ENCODE results near the gene MPHOSPH9. TPM values are rescaled to one million over a fixed set of nuclear protein-coding genes. Genes with fewer than 3 reads are reported as not detected.
"Not testable (repeated sequence)": the region's sequence is repeated elsewhere in the genome, so short reads cannot be mapped to it uniquely, and the experiment has no call there.

Gene MPHOSPH9
- total RNA-seq, 1 donor from 2014 or later, result 33.9 TPM

- peaks cover 2% of the 10 kb centered on the region for H3K36me3 Mint-ChIP-seq (ENCODE audit: unreplicated experiment)
- no peak overlapping the region for H3K27ac Mint-ChIP-seq (ENCODE audit: unreplicated experiment)
Observed at GRCh38 chr12:123227581-123228258, 5.2 kb downstream of the MPHOSPH9 start.

GRCh38 chr12:123225443-123225842 lies 7.5 kb downstream of the MPHOSPH9 start:
- peaks cover 10% of the 10 kb centered on the region for H3K36me3 Mint-ChIP-seq (ENCODE audit: unreplicated experiment)
- no peaks in the 10 kb centered on the region for H3K27me3 Mint-ChIP-seq (ENCODE audit: unreplicated experiment)
- H3K9me3 Mint-ChIP-seq (ENCODE audit: unreplicated experiment), result no peaks in the 10 kb centered on the region
- TF ChIP-seq CTCF (IDR thresholded peaks at IDR 0.05), result no peak
- H3K4me3 Mint-ChIP-seq (ENCODE audit: unreplicated experiment), result no peak overlapping the region
- peaks cover 5% of the 10 kb centered on the region for H3K4me1 Mint-ChIP-seq (ENCODE audit: unreplicated experiment)
- no peak for DNase-seq (ENCODE audit: extremely low spot score, unreplicated experiment)
- no peak overlapping the region for H3K27ac Mint-ChIP-seq (ENCODE audit: unreplicated experiment)

More at GRCh38 chr12:123227581-123228258, 5.2 kb downstream of the MPHOSPH9 start:
- Mint-ChIP-seq H3K4me1 (ENCODE audit: unreplicated experiment) (peaks cover 13% of the 10 kb centered on the region), H3K4me3 (ENCODE audit: unreplicated experiment) (no peak overlapping the region), H3K9me3 (ENCODE audit: unreplicated experiment) (no peaks in the 10 kb centered on the region), H3K27me3 (ENCODE audit: unreplicated experiment) (no peaks in the 10 kb centered on the region)
- no peak for DNase-seq (ENCODE audit: extremely low spot score, unreplicated experiment)
- TF ChIP-seq CTCF (IDR thresholded peaks at IDR 0.05), result no peak

- Mint-ChIP-seq H3K4me1 (ENCODE audit: unreplicated experiment) (no peaks in the 10 kb centered on the region), H3K36me3 (ENCODE audit: unreplicated experiment) (peaks cover 18% of the 10 kb centered on the region), H3K9me3 (ENCODE audit: unreplicated experiment) (no peaks in the 10 kb centered on the region), H3K27ac (ENCODE audit: unreplicated experiment) (no peak overlapping the region), H3K27me3 (ENCODE audit: unreplicated experiment) (no peaks in the 10 kb centered on the region), H3K4me3 (ENCODE audit: unreplicated experiment) (no peak overlapping the region)
- TF ChIP-seq CTCF (IDR thresholded peaks at IDR 0.05), result no peak
- DNase-seq (ENCODE audit: extremely low spot score, unreplicated experiment), result no peak
Observed at GRCh38 chr12:123223241-123223668, 9.7 kb downstream of the MPHOSPH9 start.

- peaks cover 30% of the 10 kb centered on the region for H3K36me3 Mint-ChIP-seq (ENCODE audit: unreplicated experiment)
- not testable (repeated sequence) for H3K4me1 Mint-ChIP-seq (ENCODE audit: unreplicated experiment); DNase-seq (ENCODE audit: extremely low spot score, unreplicated experiment); H3K27me3 Mint-ChIP-seq (ENCODE audit: unreplicated experiment); H3K9me3 Mint-ChIP-seq (ENCODE audit: unreplicated experiment); H3K27ac Mint-ChIP-seq (ENCODE audit: unreplicated experiment); H3K4me3 Mint-ChIP-seq (ENCODE audit: unreplicated experiment)
Observed at GRCh38 chr12:123207815-123208214, 25.1 kb downstream of the MPHOSPH9 start.

GRCh38 chr12:123206794-123207193 lies 26.1 kb downstream of the MPHOSPH9 start:
- H3K36me3 Mint-ChIP-seq (ENCODE audit: unreplicated experiment), result peaks cover 36% of the 10 kb centered on the region
- H3K9me3 Mint-ChIP-seq (ENCODE audit: unreplicated experiment); H3K4me1 Mint-ChIP-seq (ENCODE audit: unreplicated experiment); H3K4me3 Mint-ChIP-seq (ENCODE audit: unreplicated experiment); H3K27me3 Mint-ChIP-seq (ENCODE audit: unreplicated experiment); H3K27ac Mint-ChIP-seq (ENCODE audit: unreplicated experiment); DNase-seq (ENCODE audit: extremely low spot score, unreplicated experiment): not testable (repeated sequence)

- no peak for DNase-seq (ENCODE audit: extremely low spot score, unreplicated experiment)
- Mint-ChIP-seq H3K36me3 (ENCODE audit: unreplicated experiment) (peaks cover 36% of the 10 kb centered on the region), H3K4me3 (ENCODE audit: unreplicated experiment) (no peak overlapping the region), H3K9me3 (ENCODE audit: unreplicated experiment) (no peaks in the 10 kb centered on the region), H3K27me3 (ENCODE audit: unreplicated experiment) (no peaks in the 10 kb centered on the region), H3K4me1 (ENCODE audit: unreplicated experiment) (no peaks in the 10 kb centered on the region), H3K27ac (ENCODE audit: unreplicated experiment) (no peak overlapping the region)
- TF ChIP-seq CTCF (IDR thresholded peaks at IDR 0.05), result no peak
Observed at GRCh38 chr12:123200414-123200813, 32.5 kb downstream of the MPHOSPH9 start.
